Femur (tissue), 1 donor: ENCODE data around the gene FGL2.
"Not testable (repeated sequence)": the region's sequence is repeated elsewhere in the genome, so short reads cannot be mapped to it uniquely, and the experiment has no call there.

ENCODE experiments used
- DNase-seq: peaks from one replicate; pipeline ENCODE4 v3.0.0-alpha.2; 2017

FGL2 gene, protein sequence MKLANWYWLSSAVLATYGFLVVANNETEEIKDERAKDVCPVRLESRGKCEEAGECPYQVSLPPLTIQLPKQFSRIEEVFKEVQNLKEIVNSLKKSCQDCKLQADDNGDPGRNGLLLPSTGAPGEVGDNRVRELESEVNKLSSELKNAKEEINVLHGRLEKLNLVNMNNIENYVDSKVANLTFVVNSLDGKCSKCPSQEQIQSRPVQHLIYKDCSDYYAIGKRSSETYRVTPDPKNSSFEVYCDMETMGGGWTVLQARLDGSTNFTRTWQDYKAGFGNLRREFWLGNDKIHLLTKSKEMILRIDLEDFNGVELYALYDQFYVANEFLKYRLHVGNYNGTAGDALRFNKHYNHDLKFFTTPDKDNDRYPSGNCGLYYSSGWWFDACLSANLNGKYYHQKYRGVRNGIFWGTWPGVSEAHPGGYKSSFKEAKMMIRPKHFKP

DNA sequence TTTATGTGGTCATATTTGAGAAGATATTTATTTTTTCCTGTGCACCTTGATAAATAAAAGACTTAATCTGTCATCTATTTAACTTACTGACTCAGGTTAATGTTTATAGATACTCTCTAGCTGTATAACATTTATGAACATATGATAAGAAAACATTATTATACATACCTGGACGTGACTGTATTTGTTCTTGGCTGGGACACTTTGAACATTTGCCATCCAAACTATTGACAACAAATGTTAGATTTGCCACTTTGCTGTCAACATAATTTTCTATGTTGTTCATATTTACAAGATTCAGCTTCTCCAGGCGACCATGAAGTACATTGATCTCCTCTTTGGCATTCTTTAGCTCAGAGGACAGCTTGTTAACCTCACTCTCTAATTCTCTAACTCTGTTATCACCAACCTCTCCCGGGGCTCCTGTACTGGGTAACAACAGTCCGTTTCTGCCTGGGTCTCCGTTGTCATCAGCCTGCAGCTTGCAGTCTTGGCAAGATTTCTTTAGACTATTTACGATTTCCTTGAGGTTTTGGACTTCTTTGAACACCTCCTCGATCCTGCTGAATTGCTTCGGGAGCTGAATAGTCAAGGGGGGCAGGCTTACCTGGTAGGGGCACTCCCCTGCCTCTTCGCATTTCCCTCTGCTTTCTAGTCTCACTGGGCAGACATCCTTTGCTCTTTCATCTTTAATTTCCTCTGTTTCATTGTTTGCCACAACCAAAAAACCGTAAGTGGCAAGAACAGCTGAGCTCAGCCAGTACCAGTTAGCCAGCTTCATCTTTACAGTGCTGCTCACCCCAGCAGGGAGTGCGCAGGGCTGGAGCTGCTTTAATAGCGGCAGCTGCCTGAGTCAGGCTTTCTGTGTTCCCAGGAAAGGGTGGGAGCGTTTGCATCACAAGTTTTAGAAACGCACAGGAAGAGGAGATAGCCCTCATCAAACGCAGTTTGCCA, at the start of gene FGL2:
Gene FGL2, minus strand, starts transcription at position 807 of the 954 bp plus-strand sequence. Its CDS starts 26 bp downstream, at position 781.
- DNase-seq, result peak; percentile 79

DNA sequence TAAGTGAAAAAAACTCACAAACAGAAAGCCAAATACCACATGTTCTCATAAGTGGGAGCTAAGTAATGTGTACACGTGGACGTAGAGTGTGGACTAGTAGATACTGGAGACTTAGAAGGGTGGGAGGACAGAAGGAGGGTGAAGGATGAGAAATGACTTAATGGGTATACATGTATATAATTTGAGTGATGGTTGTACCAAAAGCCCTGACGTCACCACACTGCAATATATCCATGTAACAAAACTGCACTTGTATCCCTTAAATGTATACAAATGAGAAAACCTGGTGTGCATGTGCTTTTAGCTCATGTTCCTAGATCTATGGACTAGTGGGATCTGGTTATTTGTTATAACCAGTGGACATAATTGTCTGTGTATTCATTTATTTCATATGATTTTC, 48.5 kb upstream of the FGL2 start:
- DNase-seq, result no peak

DNA sequence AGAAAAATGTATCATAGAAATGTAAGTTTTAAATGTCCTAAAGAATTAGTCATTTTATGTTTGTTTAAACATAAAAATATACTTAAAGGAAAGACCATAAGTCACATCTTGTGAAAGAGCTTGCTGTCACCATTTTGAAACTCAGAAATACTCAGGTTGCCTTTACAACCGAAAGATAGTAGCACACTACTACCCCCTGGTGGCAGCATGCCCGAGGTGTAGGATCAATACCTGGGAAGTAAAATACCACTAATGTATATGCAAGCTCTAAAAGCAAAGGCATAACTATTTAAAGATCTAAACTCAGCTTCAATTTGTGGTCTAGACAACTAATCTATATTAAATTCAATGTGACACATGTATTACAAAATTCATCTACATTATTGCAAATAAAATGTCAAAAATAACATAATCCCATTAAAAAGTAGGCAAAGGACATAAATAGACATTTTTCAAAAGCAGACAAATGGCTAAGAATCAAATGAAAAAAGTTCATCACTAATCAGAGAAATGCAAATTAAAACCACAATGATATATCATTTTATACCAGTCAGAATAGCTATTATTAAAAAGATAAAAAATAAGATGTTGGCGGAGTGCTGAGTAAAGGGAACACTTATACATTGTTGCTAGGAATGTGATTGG, 47.7 kb upstream of the FGL2 start:
- DNase-seq, result peak; percentile 54

DNA sequence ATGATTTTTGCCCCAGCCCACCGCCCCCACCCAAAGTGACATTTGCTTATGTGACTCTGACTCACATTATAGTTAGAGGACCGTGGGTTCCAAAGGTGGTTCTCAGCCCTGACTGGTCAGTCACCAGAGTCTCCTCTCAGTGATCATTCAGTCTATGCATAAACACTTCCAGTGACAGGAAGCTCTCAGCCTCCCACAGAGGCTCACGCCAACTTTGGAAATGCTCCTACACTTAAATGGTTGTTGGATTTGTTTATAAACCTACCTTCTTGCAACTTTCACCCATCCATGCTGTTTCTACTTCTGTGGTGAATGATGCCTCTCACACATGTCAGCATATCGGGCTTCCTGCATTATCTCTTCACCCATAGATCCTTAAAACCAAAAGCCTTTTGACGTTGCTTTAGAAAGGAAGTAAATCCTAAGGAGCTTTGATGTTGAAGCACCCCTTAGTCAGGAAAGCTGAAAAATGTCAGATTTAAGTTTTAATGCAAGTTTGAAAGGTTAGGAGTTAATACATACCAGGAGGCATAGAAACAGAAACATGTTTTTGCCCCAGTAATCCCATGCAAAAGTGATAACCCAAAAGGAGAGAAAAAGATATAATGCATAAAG, 46.5 kb upstream of the FGL2 start:
- no peak for DNase-seq

DNA sequence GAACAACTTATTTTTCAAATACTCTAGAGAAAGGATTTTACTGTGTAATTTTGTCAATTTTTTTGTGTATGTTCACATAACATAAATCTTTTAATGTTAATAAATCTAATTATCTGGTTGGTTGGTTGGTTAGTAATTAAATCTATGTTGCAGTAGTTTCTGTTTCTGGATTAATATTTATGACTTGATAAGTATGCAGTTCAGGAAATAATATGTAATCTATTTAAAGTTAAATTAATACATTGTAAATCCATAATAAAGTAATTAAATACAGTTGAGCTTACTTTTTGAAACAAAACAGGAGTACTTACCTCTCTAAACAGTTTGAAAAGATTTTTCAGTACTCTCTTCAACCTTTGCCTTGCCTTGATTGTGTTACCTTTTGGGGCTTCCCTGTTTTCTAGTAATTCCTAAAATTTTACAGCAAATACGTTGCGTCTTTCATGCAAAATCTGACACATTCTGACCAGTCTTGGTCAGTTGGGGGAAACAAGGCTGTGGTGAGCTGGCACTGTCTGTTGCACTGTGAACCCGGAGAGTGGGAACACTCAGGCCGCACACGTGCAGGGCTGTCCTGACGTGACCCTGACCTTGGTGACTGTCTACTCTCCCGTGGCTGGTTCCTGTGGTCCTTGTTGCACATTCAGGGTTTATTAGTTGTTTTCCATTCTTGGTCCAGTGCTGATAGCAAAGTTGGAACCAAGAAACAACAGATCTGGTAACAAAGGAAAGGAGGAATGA, 45.6 kb upstream of the FGL2 start:
- DNase-seq, result no peak

DNA sequence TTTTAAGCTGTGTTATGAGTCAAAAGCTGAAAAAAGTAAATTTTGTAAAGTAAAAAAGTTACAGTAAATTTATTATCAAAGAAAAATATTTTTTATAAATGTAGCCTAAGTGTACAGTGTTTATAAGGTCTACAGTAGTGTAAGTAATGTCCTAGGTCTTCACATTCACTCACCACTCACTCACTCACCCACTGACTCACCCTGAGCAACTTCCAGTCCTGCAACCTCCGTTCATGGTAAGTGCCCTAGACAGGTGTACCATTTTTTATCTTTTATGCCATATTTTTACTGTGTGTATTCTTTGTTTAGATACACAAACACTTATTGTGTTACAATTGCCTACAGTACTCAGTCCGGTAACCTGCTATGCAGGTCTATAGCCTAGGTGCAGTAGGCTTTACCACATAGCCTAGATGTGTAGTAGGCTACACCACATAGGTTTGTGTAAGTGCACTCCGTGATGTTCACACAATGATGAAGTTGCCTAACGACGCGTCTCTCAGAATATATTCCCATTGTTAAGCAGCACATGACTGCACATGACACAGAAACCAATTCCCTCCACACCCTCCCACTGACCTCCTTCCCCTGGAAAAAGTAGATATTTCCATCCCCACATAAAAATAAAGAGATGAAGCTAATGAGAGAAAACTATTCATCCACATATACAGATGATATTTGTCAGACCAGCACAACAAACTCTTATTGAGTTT, 44.8 kb upstream of the FGL2 start:
- no peak for DNase-seq

DNA sequence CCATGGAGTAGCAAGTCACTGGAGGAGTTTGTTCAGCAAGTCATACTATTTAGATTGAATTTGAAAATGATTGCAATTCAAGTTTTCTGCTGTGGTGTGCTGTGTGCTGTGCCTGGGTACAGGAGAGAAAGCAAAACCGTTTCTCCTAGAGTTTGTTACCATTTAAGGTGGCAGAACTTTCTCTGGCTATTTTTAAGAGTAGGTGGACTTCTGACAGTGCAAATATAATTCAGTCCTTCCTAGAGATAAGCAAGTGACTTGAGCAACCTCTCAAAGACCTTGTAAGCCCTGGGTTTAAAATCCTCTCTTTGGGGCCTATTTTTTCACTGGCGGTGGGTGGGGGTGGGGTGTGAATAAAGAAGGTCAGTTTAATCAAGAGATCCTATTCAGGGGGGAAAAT, 42.9 kb upstream of the FGL2 start:
- no peak for DNase-seq

DNA sequence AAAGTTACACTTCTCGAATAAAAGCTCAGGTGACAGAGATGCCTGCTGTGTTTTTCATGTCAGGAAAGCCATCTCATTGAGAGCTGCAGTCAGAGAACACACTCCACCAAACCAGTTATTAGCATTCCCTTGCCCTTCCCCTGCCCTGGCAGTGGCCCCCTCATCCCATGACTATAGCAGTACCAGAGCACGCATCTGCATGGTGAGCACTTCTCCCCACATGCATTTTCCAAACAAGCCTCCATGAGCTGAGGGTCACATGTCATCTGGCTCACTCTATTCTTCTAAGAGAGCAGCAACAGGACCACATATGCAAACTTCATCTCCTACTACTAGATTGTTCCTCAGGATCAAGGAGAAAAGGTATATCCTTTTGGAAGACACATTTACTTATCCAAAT, 42.4 kb upstream of the FGL2 start:
- DNase-seq, result no peak

DNA sequence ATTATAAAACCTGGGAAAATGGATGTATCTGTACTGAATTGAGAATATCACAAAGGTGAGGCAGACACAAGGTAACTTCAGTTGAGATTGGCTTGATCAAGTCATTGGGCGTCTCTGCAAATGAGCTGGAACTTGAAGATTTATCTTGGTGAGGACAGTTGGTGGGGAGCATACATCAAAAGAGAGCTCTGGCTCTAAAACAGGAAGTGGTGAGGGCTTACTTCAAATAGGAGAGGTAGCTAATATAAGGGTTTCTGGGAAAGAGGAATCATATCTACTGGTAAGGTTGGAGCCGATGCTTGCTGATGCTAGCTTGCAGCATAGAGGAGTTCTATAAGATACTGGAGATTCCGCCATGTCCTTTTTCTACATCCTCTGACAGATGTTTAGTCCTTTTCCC, 39.9 kb upstream of the FGL2 start:
- DNase-seq, result no peak

DNA sequence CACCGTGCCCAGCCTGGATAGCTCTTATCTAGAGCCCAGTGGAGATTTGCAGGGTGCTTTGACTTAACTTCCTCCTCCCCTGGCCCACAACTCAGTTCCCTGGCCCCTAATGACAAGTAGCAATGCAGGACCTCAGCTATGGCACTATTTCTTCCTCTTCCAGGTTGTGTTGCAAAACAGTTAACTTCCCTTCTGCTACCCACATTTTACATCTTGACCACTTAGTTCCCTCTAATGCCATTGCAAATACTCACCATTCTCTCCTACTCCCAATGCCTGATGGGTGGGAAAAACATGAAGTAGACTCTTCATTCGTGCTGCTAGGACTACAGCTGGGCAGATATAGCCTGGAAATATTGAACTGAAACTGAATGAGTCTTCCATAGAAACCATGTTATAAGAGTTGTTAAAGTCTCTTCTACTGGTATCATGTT, 39.1 kb upstream of the FGL2 start:
- DNase-seq, result no peak

DNA sequence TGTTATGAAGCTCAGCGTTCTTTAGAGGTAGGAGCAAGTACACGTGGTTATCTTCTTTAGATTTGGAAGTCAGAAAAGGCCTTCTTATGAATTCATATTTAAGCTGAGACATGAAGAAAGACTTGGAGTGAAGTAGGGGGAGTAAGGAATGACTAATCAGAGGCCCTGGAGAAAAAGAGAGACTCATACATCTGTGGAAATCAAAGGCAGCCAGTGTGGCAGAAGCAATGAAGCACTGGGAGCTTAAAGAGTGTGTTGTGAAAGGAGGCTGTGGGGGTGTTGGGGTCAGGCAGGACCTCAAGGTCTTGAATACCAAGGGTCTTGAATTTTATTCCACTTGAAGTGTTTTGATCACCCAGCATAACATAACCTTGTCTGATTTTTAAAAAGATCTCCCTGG, 35.7 kb upstream of the FGL2 start:
- no peak for DNase-seq

DNA sequence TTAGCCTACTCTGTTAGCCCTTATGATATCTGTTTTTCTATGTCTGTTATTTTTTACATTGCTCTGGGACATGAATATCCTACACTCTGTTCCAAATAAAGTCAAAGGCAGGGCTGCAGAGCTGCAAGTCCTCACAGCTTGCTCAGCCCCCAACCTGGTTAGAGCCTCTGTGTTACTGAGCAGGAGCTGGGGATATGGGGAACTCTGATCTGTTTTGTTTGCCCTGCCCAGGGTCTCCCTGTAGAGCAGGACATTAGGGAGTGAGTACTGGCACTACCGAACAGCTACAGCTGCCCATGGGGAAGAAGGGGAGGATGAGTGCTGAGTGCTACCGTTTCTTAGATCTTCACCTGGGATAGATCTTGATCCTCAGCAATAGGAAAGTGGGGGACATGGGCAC, 32.8 kb upstream of the FGL2 start:
- no peak for DNase-seq

DNA sequence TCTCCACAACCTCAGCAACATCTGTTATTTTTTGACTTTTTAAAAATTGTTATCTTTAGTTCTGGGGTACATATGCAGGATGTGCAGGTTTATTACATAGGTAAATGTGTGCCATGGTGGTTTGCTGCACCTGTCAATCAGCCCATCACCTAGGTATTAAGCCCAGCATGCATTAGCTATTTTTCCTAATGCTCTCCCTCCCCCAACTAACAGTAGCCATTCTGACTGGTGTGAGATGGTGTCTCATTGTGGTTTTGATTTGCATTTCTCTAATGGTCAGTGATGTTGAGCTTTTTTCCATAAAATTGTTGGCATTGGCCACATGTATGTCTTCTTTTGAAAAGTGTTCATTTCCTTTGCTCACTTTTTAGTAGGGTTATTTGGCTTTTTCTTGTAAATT, 29.2 kb upstream of the FGL2 start:
- not testable (repeated sequence) for DNase-seq

DNA sequence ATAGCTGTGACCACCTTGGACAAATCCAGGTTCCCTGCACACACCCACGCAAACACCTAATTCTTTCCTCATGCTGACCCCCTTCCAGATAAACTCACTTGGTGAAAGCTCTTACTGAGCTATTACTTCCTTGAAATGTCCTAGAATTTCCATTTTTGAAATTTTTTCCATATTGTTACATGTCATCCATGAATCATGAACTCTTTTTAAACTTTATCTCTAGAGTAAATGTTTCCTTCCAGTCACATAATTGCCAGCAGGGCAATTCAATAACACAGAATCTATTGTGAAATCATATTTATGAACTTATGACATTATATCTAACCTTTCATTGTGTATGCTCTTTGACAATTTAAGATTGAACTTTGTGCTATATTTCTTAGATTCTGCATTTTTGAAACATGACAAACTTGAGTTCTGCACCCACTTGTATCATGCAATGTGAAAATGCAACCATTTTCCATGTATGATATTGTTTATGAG, 26.8 kb upstream of the FGL2 start:
- DNase-seq, result no peak

DNA sequence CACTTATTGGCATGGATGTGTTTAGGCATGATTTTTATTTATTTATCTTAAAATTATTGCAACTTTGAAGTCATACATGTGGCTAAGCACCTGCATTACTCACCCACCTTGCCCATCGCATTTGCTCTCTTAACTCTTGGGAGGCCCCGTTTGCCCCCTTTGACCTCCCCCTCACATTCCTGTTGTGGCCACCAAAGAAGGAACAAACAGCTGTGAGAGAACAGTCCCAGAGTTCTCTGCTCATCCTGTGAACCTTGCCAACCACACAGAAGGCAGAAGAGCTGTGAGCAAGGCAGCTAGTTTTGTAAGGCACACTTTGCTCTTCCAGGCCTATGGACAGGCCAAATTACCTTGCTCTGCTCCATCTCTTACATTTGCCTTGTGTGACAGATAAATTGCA, 23.6 kb upstream of the FGL2 start:
- no peak for DNase-seq

DNA sequence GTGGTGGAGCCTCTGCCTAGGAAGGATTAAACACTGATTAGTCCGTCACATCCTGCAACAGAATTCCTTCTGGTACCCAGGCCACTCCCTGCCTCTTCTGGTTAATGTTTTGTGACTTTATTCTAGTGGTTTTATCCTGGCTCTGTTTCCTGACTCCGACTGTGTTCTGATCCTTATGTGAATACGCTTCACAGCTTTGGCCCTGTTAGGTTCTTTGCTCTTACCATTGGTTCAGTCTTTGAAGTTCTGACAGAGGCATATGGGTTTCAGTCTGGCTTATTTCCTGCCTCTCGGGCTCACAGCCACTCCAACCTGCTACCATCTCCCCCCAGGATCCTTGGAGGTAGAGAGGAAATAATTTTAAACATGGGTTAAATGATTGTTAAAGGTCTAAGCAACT, 23.2 kb upstream of the FGL2 start:
- DNase-seq, result no peak

DNA sequence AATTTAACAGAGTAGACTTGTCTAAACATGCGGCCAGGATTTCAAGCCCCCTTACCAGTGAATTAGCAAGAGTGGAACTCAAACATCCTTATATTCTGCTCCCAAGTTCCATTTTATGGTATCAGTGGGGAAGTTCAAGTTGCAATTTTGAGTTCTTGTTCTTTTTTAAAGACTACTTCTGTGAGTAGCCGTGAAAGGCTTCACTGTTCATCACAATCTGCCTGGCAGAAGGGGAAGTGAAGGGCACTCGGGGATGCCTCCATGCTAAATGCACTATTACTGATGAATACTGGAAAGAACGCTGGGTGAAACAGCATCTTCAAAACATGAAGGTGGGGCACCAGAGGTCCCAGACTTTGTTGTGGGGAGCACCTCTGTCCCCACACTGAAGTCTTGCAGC, 22.4 kb upstream of the FGL2 start:
- DNase-seq, result no peak

DNA sequence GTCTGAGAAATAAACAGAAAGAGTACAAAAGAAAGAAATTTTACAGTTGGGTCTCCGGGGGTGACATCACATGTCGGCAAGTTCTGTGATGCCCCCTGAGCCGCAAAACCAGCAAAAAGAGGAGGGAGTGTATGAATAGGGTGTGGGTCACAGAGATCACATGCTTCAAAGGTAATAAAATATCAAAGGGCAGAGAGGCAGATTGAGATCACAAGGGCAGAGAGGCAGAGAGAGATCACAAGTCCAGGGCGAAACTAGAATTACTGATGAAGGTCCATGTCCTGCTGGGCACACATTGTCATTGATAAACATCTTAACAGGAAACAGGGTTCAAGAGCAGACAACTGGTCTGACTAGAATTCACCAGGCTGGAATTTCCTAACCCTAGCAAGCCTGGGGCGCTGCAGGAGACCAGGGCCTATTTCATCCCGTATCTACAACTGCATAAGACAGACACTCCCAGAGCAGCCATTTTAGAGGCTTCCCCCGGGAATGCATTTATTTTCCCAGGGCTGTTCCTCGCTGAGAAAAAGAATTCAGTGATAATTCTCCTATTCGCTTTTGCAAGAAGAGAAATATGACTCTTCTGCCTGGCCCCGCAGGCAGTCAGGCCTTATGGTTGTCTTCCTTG, 20.2 kb upstream of the FGL2 start:
- DNase-seq, result not testable (repeated sequence)

DNA sequence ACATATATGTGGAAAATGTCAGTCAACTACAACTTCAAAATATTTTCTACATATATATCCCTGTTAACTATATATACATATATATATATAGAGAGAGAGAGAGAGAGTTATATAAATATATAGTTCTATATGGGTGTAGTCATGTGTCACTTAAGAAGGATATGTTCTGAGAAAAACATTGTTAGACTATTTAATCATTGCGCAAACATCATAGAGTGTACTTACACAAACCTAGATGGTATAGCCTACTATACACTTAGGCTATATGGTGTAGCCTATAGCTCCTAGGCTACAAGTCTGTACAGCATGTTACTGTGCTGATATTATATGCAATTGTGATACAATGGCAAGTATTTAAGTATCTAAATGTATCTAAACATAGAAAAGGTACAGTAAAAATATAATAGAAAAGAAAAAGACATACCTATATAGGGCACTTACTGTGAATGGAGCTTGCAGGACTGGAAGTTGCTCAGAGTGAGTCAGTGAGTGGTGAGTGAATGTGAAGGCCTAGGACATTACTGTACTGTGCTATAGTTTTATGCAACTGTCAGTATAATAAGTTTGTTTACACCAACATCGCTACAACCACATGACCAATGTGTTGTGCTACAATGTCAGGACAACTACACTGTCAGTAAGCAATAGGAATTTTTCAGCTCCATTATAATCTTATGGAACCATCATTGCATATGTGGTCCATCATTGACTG, 18.0 kb upstream of the FGL2 start:
- DNase-seq, result no peak
